ENCODE data around the gene CSF3.
A peak's percentile ranks its signal among the peaks of the same experiment; 100 is the strongest.

Gene CSF3

GRCh38 chr17:40061609-40062038 is 46.4 kb downstream of the CSF3 start:
- H3K4me3 ChIP-seq (ENCODE audit: low read depth, low read length), result no peak overlapping the region
- no peak for TF ChIP-seq CTCF (IDR thresholded peaks at IDR 0.05; ENCODE audit: borderline replicate concordance, insufficient read depth, low read depth, low read length)

- peak within 1 kb of the TSS; percentile 47 for H3K4me3 ChIP-seq (ENCODE audit: low read depth, low read length)
- peak; percentile 1; the same call in 1 of the 2 replicates for TF ChIP-seq CTCF (IDR thresholded peaks at IDR 0.05; ENCODE audit: borderline replicate concordance, insufficient read depth, low read depth, low read length)
Observed at GRCh38 chr17:40062329-40063186, 47.3 kb downstream of the CSF3 start, which contains the start of gene THRA. THRA (plus strand) TSS chr17:40062965; CDS start chr17:40074489, 11,524 bp downstream.

GRCh38 chr17:40063187-40063771 is 48.0 kb downstream of the CSF3 start:
- peak overlapping the region; percentile 47 for H3K4me3 ChIP-seq (ENCODE audit: low read depth, low read length)
- TF ChIP-seq CTCF (IDR thresholded peaks at IDR 0.05; ENCODE audit: borderline replicate concordance, insufficient read depth, low read depth, low read length), result no peak

GRCh38 chr17:40063901-40064531 is 48.8 kb downstream of the CSF3 start:
- no peak for TF ChIP-seq CTCF (IDR thresholded peaks at IDR 0.05; ENCODE audit: borderline replicate concordance, insufficient read depth, low read depth, low read length)
- H3K4me3 ChIP-seq (ENCODE audit: low read depth, low read length), result no peak overlapping the region

- TF ChIP-seq CTCF (IDR thresholded peaks at IDR 0.05; ENCODE audit: borderline replicate concordance, insufficient read depth, low read depth, low read length), result no peak
- no peak overlapping the region for H3K4me3 ChIP-seq (ENCODE audit: low read depth, low read length)
Observed at GRCh38 chr17:40064971-40065768, 49.9 kb downstream of the CSF3 start.

GRCh38 chr17:40065769-40066510 is 50.7 kb downstream of the CSF3 start:
- no peak for TF ChIP-seq CTCF (IDR thresholded peaks at IDR 0.05; ENCODE audit: borderline replicate concordance, insufficient read depth, low read depth, low read length)
- H3K4me3 ChIP-seq (ENCODE audit: low read depth, low read length), result no peak overlapping the region
